Omental fat pad (tissue), 4 donors: ENCODE data around the gene CD4. TPM values are rescaled to one million over a fixed set of nuclear protein-coding genes. Genes with fewer than 3 reads are reported as not detected.

ENCODE experiments used
- ATAC-seq: fragments of 150-250 bp; one replicate; pipeline ENCODE4 v1.9.1; 2016; ENCODE audit warnings: mild to moderate bottlenecking, moderate library complexity; ENCODE audit not compliant: low FRiP score
- DNase-seq: peaks from one replicate; pipeline ENCODE4 v3.0.0-alpha.2; 2019; ENCODE audit warnings: low spot score
- CTCF ChIP-seq, 3 donors: fragments of 450-650 bp; IDR thresholded peaks; one replicate each; pipeline ENCODE4 v1.5.1; 2016 to 2017; ENCODE audit warnings: antibody characterized with exemption in 3 of 3, mild to moderate bottlenecking in 3 of 3, moderate library complexity in 2 of 3
- total RNA-seq, 4 donors: library from RNA; depleted of rRNA; stranded (reverse); fragments of >200 nt; gene quantifications; one replicate each; pipeline ENCODE4 v1.1.0, GENCODE V29; 2016

The CD4 gene
- total RNA-seq, 4 donors from 2014 or later = 19.7 to 26.5 (median 21.8) TPM

DNA sequence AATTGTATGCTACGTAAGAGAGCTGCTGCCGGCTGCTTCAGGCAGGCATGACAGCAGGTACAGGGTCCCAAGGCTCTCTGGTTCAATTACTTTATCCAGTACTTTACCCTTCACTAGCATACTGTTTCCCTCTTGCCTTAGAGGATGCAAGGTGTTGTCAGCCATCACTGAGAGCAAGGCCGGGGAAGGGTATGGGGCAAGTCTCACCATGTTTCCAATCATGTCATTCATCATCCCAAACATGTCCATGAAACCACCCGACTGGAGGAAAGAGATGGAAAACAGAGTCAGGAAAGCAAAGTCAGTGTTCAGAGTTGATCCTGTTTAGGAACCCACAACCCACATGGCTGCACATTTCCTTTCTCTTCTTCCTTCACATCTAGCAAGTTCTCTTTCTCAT lies 38.8 kb upstream of the CD4 start:
- ATAC-seq = no peak
- no peak for TF ChIP-seq CTCF (IDR thresholded peaks at IDR 0.05)

DNA sequence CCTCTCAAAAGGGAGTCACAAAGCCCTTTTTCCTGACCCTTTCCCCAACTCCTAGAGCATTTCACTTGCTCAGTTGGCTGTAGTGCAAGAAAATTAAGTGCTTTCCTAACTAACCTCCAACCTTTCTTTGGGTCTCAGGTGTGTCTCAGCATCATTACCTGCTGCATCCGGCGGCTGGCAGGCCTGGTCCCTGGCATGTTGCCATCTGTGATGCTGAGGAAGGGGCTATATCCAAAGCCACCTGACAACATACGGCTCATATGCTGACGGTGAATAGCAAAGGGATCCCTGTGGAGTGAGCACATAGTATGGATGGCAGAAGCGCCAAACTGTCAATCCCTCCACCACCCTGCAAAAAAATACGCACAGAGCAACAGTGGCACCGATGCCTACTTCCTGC lies 37.6 kb upstream of the CD4 start:
- no peak for DNase-seq
- no peak for ATAC-seq
- TF ChIP-seq CTCF (IDR thresholded peaks at IDR 0.05) = no peak

More for the DNA sequence above, 38.8 kb upstream of the CD4 start:
- DNase-seq = no peak

DNA sequence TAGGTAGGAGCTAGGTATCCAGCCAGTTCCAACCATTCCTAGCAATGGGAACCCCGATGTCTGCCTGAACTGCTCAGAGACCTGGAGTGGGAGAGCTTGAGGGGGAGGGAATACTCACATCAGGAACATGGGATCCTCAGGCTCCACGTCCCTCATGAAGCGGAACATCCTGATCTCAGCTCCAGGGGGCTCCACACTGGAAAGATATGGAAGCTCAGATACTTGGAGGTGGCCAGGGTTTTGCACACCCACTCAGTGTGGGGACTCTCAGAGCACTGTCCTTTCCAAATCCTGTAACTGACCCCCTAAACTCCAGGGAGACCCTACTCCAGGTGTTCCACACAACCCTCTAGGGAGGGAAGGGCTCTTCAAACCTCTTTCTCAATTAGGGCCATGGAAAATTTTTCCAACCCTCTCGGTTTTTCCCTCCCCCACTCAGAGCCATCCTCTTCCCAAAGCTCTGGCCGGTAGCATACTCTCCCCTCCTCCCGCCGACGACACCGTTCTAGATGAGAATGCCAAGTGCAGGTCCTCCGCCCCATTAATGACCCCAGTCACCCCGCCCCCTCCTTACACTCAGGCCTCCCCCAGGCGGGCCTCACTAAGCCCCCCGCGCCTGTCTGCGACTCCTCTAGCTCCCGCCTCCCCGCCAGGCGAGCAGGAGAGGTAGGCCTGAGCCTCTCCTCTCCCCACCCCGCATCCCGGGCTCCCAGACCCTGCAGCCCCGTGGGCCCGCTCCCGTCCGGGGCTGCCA lies 37.0 kb upstream of the CD4 start:
- ATAC-seq = peak; percentile 31
- no peak for TF ChIP-seq CTCF (IDR thresholded peaks at IDR 0.05)
- no peak for DNase-seq

DNA sequence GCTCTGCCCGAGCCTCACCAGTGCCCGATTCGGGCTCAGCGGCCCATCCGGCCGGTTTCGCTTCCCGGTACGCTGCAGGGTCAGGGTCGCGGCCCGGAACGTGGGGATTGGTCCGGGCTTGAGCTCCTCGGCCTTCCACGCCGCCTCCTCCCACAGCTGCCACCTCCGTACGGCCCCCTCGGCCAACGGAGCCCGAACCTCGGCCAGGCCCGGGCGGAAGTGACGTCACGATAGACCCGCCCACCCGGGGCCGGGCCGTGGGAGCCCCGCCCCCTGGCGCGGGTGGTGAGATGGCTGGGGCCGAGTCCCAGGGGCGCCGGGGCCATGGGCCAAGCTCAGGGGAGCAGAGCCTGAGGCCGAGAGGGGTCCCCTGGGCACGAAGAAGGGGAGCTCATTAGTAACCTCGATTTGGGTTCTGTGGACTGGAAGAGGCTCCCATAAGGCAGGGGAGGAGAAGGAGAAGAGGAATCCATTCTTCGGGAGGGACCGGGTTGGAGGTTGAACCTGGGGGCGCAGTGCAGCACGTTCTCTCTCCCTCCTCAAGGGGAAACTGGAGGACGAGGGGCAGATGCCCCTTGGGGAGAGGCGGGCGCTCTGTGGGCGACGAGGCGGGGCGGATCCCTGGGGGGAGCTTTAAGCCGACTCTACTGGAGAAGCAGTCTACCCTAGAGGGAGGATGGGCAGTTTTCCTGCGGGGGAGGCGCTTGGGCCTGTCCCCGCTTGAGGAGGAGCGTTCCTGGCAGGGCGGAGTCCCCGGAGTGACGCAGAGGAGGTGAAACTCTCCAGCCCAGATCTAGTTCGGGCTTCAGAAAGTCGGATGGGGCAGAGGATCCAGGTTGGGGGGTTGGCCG lies 36.2 kb upstream of the CD4 start, which contains the start of gene MLF2:
MLF2 (minus strand) TSS at position 221 of the 851 bp plus-strand sequence. CDS start 807 bp downstream, outside the sequence.
- ATAC-seq = peak; percentile 98
- no peak for TF ChIP-seq CTCF (IDR thresholded peaks at IDR 0.05)

GRCh38 chr12:6753772-6754356 lies 35.5 kb upstream of the CD4 start:
- peak in 1 of 3 donors; percentile 97 for TF ChIP-seq CTCF (IDR thresholded peaks at IDR 0.05)
- ATAC-seq (no peak), DNase-seq (no peak)

More for the DNA sequence above, 36.2 kb upstream of the CD4 start, which contains the start of gene MLF2:
- DNase-seq = peak; percentile 89

GRCh38 chr12:6754411-6754810 lies 34.9 kb upstream of the CD4 start:
- TF ChIP-seq CTCF (IDR thresholded peaks at IDR 0.05) = no peak
- DNase-seq = no peak
- no peak for ATAC-seq
